K562 (cell line): Measurements from ENCODE around the gene DNM1. TPM values are rescaled to one million over a fixed set of nuclear protein-coding genes. Genes with fewer than 3 reads are reported as not detected.

ENCODE experiments used
- CHD4 ChIP-seq: fragments of 200-600 bp; sonication (generic); IDR thresholded peaks from 3 replicates; pipeline ENCODE4 v1.6.1; 2012; ENCODE audit warnings: low read depth, mild to moderate bottlenecking, mixed read lengths, low read length, inconsistent platforms; ENCODE audit not compliant: insufficient read depth, insufficient replicate concordance, poor library complexity, severe bottlenecking
- ERF ChIP-seq: fragments of 450-650 bp; formaldehyde crosslinking; IDR thresholded peaks from 2 replicates; pipeline ENCODE4 v1.4.0; 2020; ENCODE audit warnings: mild to moderate bottlenecking, mixed read lengths
- FOXM1 ChIP-seq, 2 experiments: fragments of 450-650 bp in 1 of 2; sonication (generic) in 1 of 2; formaldehyde crosslinking in 1 of 2; IDR thresholded peaks; 2 replicates each; pipeline versions ENCODE4 v1.6.1 to v1.9.0; 2017 to 2022; ENCODE audit warnings: low read depth in 2 of 2, mild to moderate bottlenecking in 2 of 2, missing genetic modification reagents in 1 of 2, moderate library complexity in 1 of 2
- HNRNPK ChIP-seq: fragments of 200-400 bp; formaldehyde crosslinking; IDR thresholded peaks from one replicate; pipeline ENCODE4 v1.6.1; 2018; ENCODE audit warnings: mild to moderate bottlenecking, low read depth, low read length; ENCODE audit not compliant: poor library complexity, severe bottlenecking
- KLF1 ChIP-seq: fragments of 450-650 bp; IDR thresholded peaks from 2 replicates; pipeline ENCODE4 v1.6.1; 2016; ENCODE audit warnings: missing genetic modification characterization, missing compliant biosample characterization
- MCM5 ChIP-seq: fragments of 450-650 bp; IDR thresholded peaks from 2 replicates; pipeline ENCODE4 v1.6.1; 2016; ENCODE audit warnings: low read depth
- RHOXF2B ChIP-seq: fragments of 250-450 bp; sonication (Bioruptor Pico); conservative IDR thresholded peaks from 2 replicates; pipeline ENCODE4 v1.5.1; 2021
- SREBF1 ChIP-seq: fragments of 150-350 bp; IDR thresholded peaks from 2 replicates; pipeline ENCODE4 v1.6.1; 2014; ENCODE audit warnings: antibody characterized with exemption, low read depth, low read length, borderline replicate concordance
- SUPT5H ChIP-seq: fragments of 450-650 bp; IDR thresholded peaks from 2 replicates; pipeline ENCODE4 v1.6.1; 2016
- TEAD4 ChIP-seq, 2 experiments: sonication (generic) in 1 of 2; formaldehyde crosslinking in 1 of 2; IDR thresholded peaks; 2 replicates each; pipeline versions ENCODE4 v1.6.1 to v1.8.0; 2012 to 2022; ENCODE audit warnings: borderline replicate concordance in 1 of 2, inconsistent platforms in 1 of 2, low read length in 1 of 2, mild to moderate bottlenecking in 1 of 2, missing genetic modification reagents in 1 of 2
- THAP12 ChIP-seq: fragments of 250-450 bp; sonication (Bioruptor Pico); IDR thresholded peaks from 2 replicates; pipeline ENCODE4 v1.9.0; 2021; ENCODE audit warnings: mild to moderate bottlenecking, inconsistent platforms
- U2AF1 ChIP-seq: fragments of 200-400 bp; formaldehyde crosslinking; optimal IDR thresholded peaks from 2 replicates; pipeline ENCODE3; 2017; ENCODE audit warnings: mild to moderate bottlenecking, low read depth, low read length, moderate library complexity
- ZBTB17 ChIP-seq: fragments of 450-650 bp; formaldehyde crosslinking; IDR thresholded peaks from 2 replicates; pipeline ENCODE4 v1.4.0; 2020; ENCODE audit warnings: mild to moderate bottlenecking
- ZFPM2 ChIP-seq: fragments of 250-450 bp; sonication (Bioruptor Pico); IDR thresholded peaks from 2 replicates; pipeline ENCODE4 v1.5.1; 2022; ENCODE audit warnings: mild to moderate bottlenecking
- ZKSCAN1 ChIP-seq: fragments of 150-350 bp; IDR thresholded peaks from 2 replicates; pipeline ENCODE4 v1.6.1; 2016; ENCODE audit warnings: low read depth, low read length
- ZSCAN29 ChIP-seq: fragments of 450-650 bp; IDR thresholded peaks from 2 replicates; pipeline ENCODE4 v1.6.1; 2017
- polyA plus RNA-seq, 8 experiments: library from polyadenylated mRNA; depleted of rRNA in 4 of 8; stranded (reverse) in 5 of 8; unstranded in 3 of 8; fragments of >200 nt; fragmentation: Nextera tagmentation in 2 of 8; fragmentation: Illumina TruSeq in 1 of 8; extraction: Ambion mirVana in 2 of 8; extraction: Trizol in 1 of 8; gene quantifications; 2 replicates each; pipeline versions ENCODE4 v1.2.1 to v1.2.3, GENCODE V29; 2011 to 2014; ENCODE audit warnings: inconsistent platforms in 1 of 8, missing spikeins in 1 of 8
- total RNA-seq, 7 experiments: library from RNA; depleted of rRNA in 6 of 7; stranded (reverse); fragments of >200 nt in 6 of 7; fragmentation: Illumina TruSeq in 2 of 7; extraction: Trizol in 2 of 7; gene quantifications; 2 replicates each; pipeline versions ENCODE4 v1.2.1 to v1.2.3, GENCODE V29; 2011 to 2021; ENCODE audit warnings: low replicate concordance in 1 of 7
- TF ChIP-seq, protein P1 (sequence below): fragments of 450-650 bp; formaldehyde crosslinking; IDR thresholded peaks from 2 replicates; pipeline ENCODE4 v1.4.0; 2020; ENCODE audit warnings: mild to moderate bottlenecking, moderate library complexity
- TF ChIP-seq, protein P2 (sequence below): fragments of 250-450 bp; sonication (Bioruptor Pico); IDR thresholded peaks from 2 replicates; pipeline ENCODE4 v1.4.0; 2020; ENCODE audit warnings: borderline replicate concordance
- TF ChIP-seq, protein P3 (sequence below), 2 experiments: fragments of 450-650 bp in 1 of 2; sonication (generic) in 1 of 2; formaldehyde crosslinking in 1 of 2; IDR thresholded peaks in 1 of 2; conservative IDR thresholded peaks in 1 of 2; 2 replicates each; pipeline versions ENCODE4 v1.6.1 to v1.8.1; 2016 to 2023; ENCODE audit warnings: mild to moderate bottlenecking in 2 of 2, moderate library complexity in 2 of 2, inconsistent platforms in 1 of 2, missing genetic modification reagents in 1 of 2

Gene DNM1
- total and polyA plus RNA-seq, 9 of the 15 experiments (the other 6 are each of a cell fraction or from before 2014, with no cell fraction given), result 0.39 to 23.1 (median 9.1) TPM

DNA sequence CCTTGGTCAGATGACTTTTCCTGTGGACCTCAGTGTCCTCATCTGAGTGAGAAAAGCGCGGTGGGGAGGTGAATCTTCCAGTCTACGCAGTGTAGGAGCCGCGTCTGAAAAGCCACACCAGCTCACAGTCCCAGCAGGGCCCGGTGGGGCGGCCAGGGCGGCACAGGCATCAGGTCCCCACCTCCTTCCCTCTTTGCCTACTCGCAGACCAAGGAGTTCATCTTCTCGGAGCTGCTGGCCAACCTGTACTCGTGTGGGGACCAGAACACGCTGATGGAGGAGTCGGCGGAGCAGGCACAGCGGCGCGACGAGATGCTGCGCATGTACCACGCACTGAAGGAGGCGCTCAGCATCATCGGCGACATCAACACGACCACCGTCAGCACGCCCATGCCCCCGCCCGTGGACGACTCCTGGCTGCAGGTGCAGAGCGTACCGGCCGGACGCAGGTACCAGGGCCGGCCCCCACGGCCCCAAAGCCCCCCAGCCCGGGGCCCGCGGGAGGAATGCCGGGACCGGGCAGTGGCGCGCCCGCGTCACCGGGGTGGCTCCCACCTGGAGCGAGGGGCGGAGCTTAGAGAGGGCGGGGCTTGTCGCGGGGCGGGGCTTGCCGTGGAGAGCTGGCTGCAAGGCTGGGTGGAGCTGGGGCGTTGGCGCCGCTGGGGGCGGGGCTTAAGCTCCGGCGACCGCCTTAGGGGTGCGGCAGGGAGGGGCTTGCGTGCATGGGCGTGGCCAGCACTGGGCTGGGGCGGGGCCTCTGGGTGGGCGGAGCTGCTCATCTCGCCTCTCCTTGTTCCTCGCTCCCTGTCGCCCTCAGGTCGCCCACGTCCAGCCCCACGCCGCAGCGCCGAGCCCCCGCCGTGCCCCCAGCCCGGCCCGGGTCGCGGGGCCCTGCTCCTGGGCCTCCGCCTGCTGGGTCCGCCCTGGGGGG, 47.0 kb downstream of the DNM1 start (continued):
- TF ChIP-seq ZBTB17 (CRISPR knock-in tag) (peak; percentile 74; the same call in 1 of the 2 replicates), ZSCAN29 (peak; percentile 94), TEAD4 (IDR thresholded peaks at IDR 0.05; ENCODE audit: low read length) (peak; percentile 6; the same call in 1 of the 2 replicates), TEAD4 (CRISPR knock-in tag; IDR thresholded peaks at IDR 0.05; ENCODE audit: borderline replicate concordance) (no peak), RHOXF2B (CRISPR knock-in tag) (0 out of 2 replicates have a peak, but pooled peaks have one; percentile 43), SREBF1 (0 out of 2 replicates have a peak, but pooled peaks have one; percentile 9), FOXM1 (IDR thresholded peaks at IDR 0.05; ENCODE audit: low read depth) (no peak), FOXM1 (CRISPR knock-in tag; IDR thresholded peaks at IDR 0.05; ENCODE audit: low read depth) (no peak), ZKSCAN1 (peak; percentile 47; the same call in 1 of the 2 replicates), MCM5 (no peak), HNRNPK (peak; percentile 6), ZFPM2 (CRISPR knock-in tag) (peak; percentile 76; the same call in 1 of the 2 replicates), THAP12 (CRISPR knock-in tag) (peak; percentile 71; the same call in 1 of the 2 replicates), KLF1 (peak; percentile 14; the same call in 1 of the 2 replicates), CHD4 (peak; percentile 69), ERF (CRISPR knock-in tag) (peak; percentile 51), SUPT5H (0 out of 2 replicates have a peak, but pooled peaks have one; percentile 9), U2AF1 (no peak)
- TF ChIP-seq, protein P1, sequence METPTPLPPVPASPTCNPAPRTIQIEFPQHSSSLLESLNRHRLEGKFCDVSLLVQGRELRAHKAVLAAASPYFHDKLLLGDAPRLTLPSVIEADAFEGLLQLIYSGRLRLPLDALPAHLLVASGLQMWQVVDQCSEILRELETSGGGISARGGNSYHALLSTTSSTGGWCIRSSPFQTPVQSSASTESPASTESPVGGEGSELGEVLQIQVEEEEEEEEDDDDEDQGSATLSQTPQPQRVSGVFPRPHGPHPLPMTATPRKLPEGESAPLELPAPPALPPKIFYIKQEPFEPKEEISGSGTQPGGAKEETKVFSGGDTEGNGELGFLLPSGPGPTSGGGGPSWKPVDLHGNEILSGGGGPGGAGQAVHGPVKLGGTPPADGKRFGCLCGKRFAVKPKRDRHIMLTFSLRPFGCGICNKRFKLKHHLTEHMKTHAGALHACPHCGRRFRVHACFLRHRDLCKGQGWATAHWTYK (CRISPR knock-in tag), result 0 out of 2 replicates have a peak, but pooled peaks have one; percentile 58
- TF ChIP-seq, protein P2, sequence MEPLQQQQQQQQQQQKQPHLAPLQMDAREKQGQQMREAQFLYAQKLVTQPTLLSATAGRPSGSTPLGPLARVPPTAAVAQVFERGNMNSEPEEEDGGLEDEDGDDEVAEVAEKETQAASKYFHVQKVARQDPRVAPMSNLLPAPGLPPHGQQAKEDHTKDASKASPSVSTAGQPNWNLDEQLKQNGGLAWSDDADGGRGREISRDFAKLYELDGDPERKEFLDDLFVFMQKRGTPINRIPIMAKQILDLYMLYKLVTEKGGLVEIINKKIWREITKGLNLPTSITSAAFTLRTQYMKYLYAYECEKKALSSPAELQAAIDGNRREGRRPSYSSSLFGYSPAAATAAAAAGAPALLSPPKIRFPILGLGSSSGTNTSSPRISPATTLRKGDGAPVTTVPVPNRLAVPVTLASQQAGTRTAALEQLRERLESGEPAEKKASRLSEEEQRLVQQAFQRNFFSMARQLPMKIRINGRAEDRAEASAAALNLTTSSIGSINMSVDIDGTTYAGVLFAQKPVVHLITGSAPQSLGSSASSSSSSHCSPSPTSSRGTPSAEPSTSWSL (CRISPR knock-in tag), result peak; percentile 86; the same call in 1 of the 2 replicates
- TF ChIP-seq, protein P3, sequence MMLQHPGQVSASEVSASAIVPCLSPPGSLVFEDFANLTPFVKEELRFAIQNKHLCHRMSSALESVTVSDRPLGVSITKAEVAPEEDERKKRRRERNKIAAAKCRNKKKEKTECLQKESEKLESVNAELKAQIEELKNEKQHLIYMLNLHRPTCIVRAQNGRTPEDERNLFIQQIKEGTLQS (IDR thresholded peaks at IDR 0.05), result no peak
- TF ChIP-seq, protein P3 (CRISPR knock-in tag; conservative IDR thresholded peaks at IDR 0.05), result peak; percentile 38; the same call in 1 of the 2 replicates
